HL-60/S4 (cell line): ENCODE results near the gene OGDH.
"Not testable (repeated sequence)": the region's sequence is repeated elsewhere in the genome, so short reads cannot be mapped to it uniquely, and the experiment has no call there.

Experiments
- in situ Hi-C: fragments of 300-500 bp; cut with MboI; formaldehyde crosslinking; loops from 2 replicates; pipeline ENCODE4 v1.14.3; 2022; ENCODE audit warnings: low sequenced_read_pairs

OGDH gene

GRCh38 chr7:44606341-44607140 lies at the start of gene OGDH:
Gene OGDH, plus strand, starts transcription at chr7:44606627. Its CDS starts 17,717 bp downstream, at chr7:44624344.
- in situ Hi-C loops, result no loop called here

- in situ Hi-C loops, result no loop called here
These were observed 48.9 kb upstream of the OGDH start for GRCh38 chr7:44557485-44557884.

- in situ Hi-C loops, result no loop called here
These were observed 46.9 kb upstream of the OGDH start for GRCh38 chr7:44559485-44559884.

- in situ Hi-C loops, result no loop called here
These were observed 44.9 kb upstream of the OGDH start for GRCh38 chr7:44561481-44561880.

GRCh38 chr7:44561962-44562621 lies 44.3 kb upstream of the OGDH start:
- in situ Hi-C loops, result no loop called here

GRCh38 chr7:44562622-44562962 lies 43.8 kb upstream of the OGDH start:
- in situ Hi-C loops, result not testable (repeated sequence)

GRCh38 chr7:44563171-44563679 lies 43.2 kb upstream of the OGDH start:
- in situ Hi-C loops, result no loop called here

- in situ Hi-C loops, result no loop called here
These were observed 41.8 kb upstream of the OGDH start for GRCh38 chr7:44564606-44565005.

GRCh38 chr7:44565097-44565794 lies 41.2 kb upstream of the OGDH start:
- in situ Hi-C loops, result no loop called here

- in situ Hi-C loops, result no loop called here
These were observed 40.5 kb upstream of the OGDH start for GRCh38 chr7:44565795-44566559.

- in situ Hi-C loops, result no loop called here
These were observed 39.7 kb upstream of the OGDH start for GRCh38 chr7:44566680-44567079.

GRCh38 chr7:44567884-44568283 lies 38.5 kb upstream of the OGDH start:
- in situ Hi-C loops, result no loop called here

GRCh38 chr7:44568771-44569560 lies 37.5 kb upstream of the OGDH start:
- in situ Hi-C loops, result no loop called here

GRCh38 chr7:44569959-44570358 lies 36.5 kb upstream of the OGDH start:
- in situ Hi-C loops, result no loop called here

GRCh38 chr7:44572771-44573170 lies 33.7 kb upstream of the OGDH start:
- in situ Hi-C loops, result no loop called here

GRCh38 chr7:44573464-44574286 lies 32.8 kb upstream of the OGDH start, which contains the start of gene DDX56:
Gene DDX56, minus strand, starts transcription at chr7:44573908. Its CDS starts 13 bp downstream, at chr7:44573895.
- in situ Hi-C loops, result no loop called here

GRCh38 chr7:44574287-44574872 lies 32.0 kb upstream of the OGDH start:
- in situ Hi-C loops, result no loop called here

GRCh38 chr7:44575054-44575453 lies 31.4 kb upstream of the OGDH start:
- in situ Hi-C loops, result loop anchor here (25.0 kb wide), 1 partner anchor 362 kb away; no protein-coding TSS in a partner anchor

- in situ Hi-C loops, result loop anchor here (25.0 kb wide), 1 partner anchor 361 kb away; no protein-coding TSS in a partner anchor
These were observed 30.2 kb upstream of the OGDH start for GRCh38 chr7:44576228-44576627.
